ENCODE measurements around the gene HEG1. TPM values are rescaled to one million over a fixed set of nuclear protein-coding genes. Genes with fewer than 3 reads are reported as not detected.

Gene HEG1
- total and polyA plus RNA-seq, 2 of the 4 experiments (the other 2 are of a cell fraction): 25.6 to 43.4 TPM

DNA sequence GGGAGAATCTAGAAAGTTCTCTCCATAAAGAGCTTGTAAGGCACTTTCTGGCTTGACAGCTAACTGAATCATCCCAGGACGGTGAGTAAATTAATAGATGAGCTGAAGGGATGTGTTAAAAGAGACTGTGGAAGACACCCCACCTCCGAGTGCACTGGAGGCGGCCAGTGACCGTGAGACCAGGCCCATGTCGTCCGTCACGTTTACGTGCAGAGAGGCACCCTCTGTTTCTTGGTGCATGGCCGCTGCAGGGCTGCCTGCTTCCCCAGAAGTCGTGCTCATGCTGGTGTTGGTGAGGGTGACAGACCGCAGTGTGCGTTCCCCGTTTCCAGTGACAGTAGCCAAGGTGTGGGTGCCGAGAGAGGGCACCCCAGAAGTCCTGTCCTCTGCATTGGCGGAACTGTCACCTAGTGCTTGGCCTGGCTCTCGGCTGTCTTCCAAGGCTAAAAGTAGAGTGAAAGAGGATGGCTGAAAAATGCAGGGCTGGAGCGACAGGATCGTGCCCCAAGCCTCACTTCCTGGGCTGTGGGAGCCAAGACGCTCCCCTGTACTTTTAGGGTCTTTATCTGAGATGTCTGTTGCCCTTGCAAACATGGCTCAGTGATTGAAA is 41.1 kb downstream of the HEG1 start:
- Histone ChIP-seq H3K4me1 (ENCODE audit: control insufficient read depth, insufficient read depth, low read length) (peaks cover 4% of the 10 kb centered on the region; the same call in 1 of the 2 replicates), H2BK20ac (ENCODE audit: low read depth, low read length) (no peak overlapping the region), H3K4me3 (ENCODE audit: insufficient read depth, low read depth, low read length) (no peak overlapping the region), H3K36me3 (ENCODE audit: control insufficient read depth, insufficient read depth, low read length) (peaks cover 70% of the 10 kb centered on the region), H3K4me2 (ENCODE audit: low read depth, low read length) (no peak overlapping the region), H3K56ac (ENCODE audit: extremely low read depth, insufficient read depth, low read length) (no peak overlapping the region), H3K9me3 (ENCODE audit: control insufficient read depth, insufficient read depth, low read length) (no peaks in the 10 kb centered on the region), H2AK9ac (replicated peaks; ENCODE audit: low read depth, low read length, poor library complexity) (no peak overlapping the region), H3K79me1 (ENCODE audit: low read depth in 1 of 2, low read length in 2 of 2) (peaks cover 41 to 67% of the 10 kb centered on the region in 2 experiments), H2BK120ac (ENCODE audit: low read depth, low read length) (no peak overlapping the region), H3K9ac (ENCODE audit: low read depth, low read length) (no peak overlapping the region), H4K91ac (ENCODE audit: insufficient read depth, low read depth, low read length) (no peak overlapping the region), H4K8ac (ENCODE audit: low read depth in 2 of 2, low read length in 2 of 2) (no peak overlapping the region), H4K20me1 (ENCODE audit: insufficient read depth, low read length) (peaks cover 43% of the 10 kb centered on the region; the same call in 1 of the 2 replicates), H2AFZ (replicated peaks; ENCODE audit: low read length, poor library complexity) (no peak overlapping the region), H2BK5ac (ENCODE audit: low read depth, low read length, poor library complexity, severe bottlenecking) (no peak overlapping the region), H3K23ac (ENCODE audit: low read depth, low read length) (no peak overlapping the region), H3K4ac (ENCODE audit: low read depth, low read length) (no peak overlapping the region), H3K27ac (ENCODE audit: insufficient read depth, low read length) (no peak overlapping the region), H3K14ac (replicated peaks; ENCODE audit: low read depth, low read length) (no peak overlapping the region), H3K9me1 (ENCODE audit: insufficient read depth, low read length) (peaks cover 31% of the 10 kb centered on the region), H4K5ac (ENCODE audit: low read depth, low read length) (no peak overlapping the region), H3K27me3 (ENCODE audit: control insufficient read depth, insufficient read depth, low read length) (no peaks in the 10 kb centered on the region), H2BK15ac (ENCODE audit: low read depth, low read length) (no peak overlapping the region), H2AK5ac (ENCODE audit: low read depth, low read length) (no peak overlapping the region), H3K18ac (ENCODE audit: low read depth, low read length) (no peak overlapping the region)
- POLR2A ChIA-PET (ENCODE audit: unreplicated experiment): no interaction called here
- in situ Hi-C loops (cut with MboI; ENCODE audit: low sequenced_read_pairs): no loop called here
- WGBS, 2 experiments (ENCODE audit: extremely low coverage in 2 of 2, insufficient read length in 1 of 2): 85% methylated on average over 11 of the region's 19 CpGs; no CpG with 5 or more reads in 1 of the 2 experiments
- CTCF ChIA-PET: no interaction called here
- TF ChIP-seq MXI1 (IDR thresholded peaks at IDR 0.05; ENCODE audit: borderline replicate concordance, low read depth, low read length) (no peak), RAD21 (IDR thresholded peaks at IDR 0.05; ENCODE audit: low read length) (no peak), SMC3 (IDR thresholded peaks at IDR 0.05; ENCODE audit: low read depth, low read length) (no peak), POLR2A (IDR thresholded peaks at IDR 0.05; ENCODE audit: low read depth, low read length) (no peak), RCOR1 (IDR thresholded peaks at IDR 0.05; ENCODE audit: insufficient replicate concordance, low read length) (no peak), FOS (IDR thresholded peaks at IDR 0.05; ENCODE audit: low read depth, low read length) (no peak), BHLHE40 (IDR thresholded peaks at IDR 0.05; ENCODE audit: low read depth, low read length) (no peak), MAFK (IDR thresholded peaks at IDR 0.05; ENCODE audit: low read depth, low read length) (no peak), RFX5 (IDR thresholded peaks at IDR 0.05; ENCODE audit: low read depth, low read length) (no peak), NFE2L2 (IDR thresholded peaks at IDR 0.05; ENCODE audit: low read depth, low read length) (no peak), CEBPB (IDR thresholded peaks at IDR 0.05; ENCODE audit: low read depth, low read length) (no peak), CHD1 (IDR thresholded peaks at IDR 0.05; ENCODE audit: low read depth, low read length) (no peak), MAZ (IDR thresholded peaks at IDR 0.05; ENCODE audit: borderline replicate concordance, low read depth, low read length) (no peak)
- TF ChIP-seq, protein P1, sequence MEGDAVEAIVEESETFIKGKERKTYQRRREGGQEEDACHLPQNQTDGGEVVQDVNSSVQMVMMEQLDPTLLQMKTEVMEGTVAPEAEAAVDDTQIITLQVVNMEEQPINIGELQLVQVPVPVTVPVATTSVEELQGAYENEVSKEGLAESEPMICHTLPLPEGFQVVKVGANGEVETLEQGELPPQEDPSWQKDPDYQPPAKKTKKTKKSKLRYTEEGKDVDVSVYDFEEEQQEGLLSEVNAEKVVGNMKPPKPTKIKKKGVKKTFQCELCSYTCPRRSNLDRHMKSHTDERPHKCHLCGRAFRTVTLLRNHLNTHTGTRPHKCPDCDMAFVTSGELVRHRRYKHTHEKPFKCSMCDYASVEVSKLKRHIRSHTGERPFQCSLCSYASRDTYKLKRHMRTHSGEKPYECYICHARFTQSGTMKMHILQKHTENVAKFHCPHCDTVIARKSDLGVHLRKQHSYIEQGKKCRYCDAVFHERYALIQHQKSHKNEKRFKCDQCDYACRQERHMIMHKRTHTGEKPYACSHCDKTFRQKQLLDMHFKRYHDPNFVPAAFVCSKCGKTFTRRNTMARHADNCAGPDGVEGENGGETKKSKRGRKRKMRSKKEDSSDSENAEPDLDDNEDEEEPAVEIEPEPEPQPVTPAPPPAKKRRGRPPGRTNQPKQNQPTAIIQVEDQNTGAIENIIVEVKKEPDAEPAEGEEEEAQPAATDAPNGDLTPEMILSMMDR (conservative IDR thresholded peaks at IDR 0.05; ENCODE audit: low read depth, low read length): no peak
- TF ChIP-seq, protein P2, sequence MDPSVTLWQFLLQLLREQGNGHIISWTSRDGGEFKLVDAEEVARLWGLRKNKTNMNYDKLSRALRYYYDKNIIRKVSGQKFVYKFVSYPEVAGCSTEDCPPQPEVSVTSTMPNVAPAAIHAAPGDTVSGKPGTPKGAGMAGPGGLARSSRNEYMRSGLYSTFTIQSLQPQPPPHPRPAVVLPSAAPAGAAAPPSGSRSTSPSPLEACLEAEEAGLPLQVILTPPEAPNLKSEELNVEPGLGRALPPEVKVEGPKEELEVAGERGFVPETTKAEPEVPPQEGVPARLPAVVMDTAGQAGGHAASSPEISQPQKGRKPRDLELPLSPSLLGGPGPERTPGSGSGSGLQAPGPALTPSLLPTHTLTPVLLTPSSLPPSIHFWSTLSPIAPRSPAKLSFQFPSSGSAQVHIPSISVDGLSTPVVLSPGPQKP (IDR thresholded peaks at IDR 0.05; ENCODE audit: borderline replicate concordance, low read depth, low read length): no peak
- TF ChIP-seq, protein P3, sequence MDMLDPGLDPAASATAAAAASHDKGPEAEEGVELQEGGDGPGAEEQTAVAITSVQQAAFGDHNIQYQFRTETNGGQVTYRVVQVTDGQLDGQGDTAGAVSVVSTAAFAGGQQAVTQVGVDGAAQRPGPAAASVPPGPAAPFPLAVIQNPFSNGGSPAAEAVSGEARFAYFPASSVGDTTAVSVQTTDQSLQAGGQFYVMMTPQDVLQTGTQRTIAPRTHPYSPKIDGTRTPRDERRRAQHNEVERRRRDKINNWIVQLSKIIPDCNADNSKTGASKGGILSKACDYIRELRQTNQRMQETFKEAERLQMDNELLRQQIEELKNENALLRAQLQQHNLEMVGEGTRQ (IDR thresholded peaks at IDR 0.05; ENCODE audit: low read depth, low read length): no peak
- ATAC-seq (ENCODE audit: low read depth): no peak
- BruUV-seq (replicated peaks): no TSS peak
- no peak for DNase-seq
- intact Hi-C loops (cut with micrococcal nuclease): no loop called here
- dilution Hi-C loops (cut with HindIII; ENCODE audit: low sequenced_read_pairs, unreplicated experiment): no loop called here
